Measurements from ENCODE around the gene CLCN6. TPM values are rescaled to one million over a fixed set of nuclear protein-coding genes. Genes with fewer than 3 reads are reported as not detected.

The CLCN6 gene
- total and polyA plus RNA-seq, 2 donors (not counting 1 experiment from before 2014, with no cell fraction given), result 15.3 to 19.3 TPM

DNA sequence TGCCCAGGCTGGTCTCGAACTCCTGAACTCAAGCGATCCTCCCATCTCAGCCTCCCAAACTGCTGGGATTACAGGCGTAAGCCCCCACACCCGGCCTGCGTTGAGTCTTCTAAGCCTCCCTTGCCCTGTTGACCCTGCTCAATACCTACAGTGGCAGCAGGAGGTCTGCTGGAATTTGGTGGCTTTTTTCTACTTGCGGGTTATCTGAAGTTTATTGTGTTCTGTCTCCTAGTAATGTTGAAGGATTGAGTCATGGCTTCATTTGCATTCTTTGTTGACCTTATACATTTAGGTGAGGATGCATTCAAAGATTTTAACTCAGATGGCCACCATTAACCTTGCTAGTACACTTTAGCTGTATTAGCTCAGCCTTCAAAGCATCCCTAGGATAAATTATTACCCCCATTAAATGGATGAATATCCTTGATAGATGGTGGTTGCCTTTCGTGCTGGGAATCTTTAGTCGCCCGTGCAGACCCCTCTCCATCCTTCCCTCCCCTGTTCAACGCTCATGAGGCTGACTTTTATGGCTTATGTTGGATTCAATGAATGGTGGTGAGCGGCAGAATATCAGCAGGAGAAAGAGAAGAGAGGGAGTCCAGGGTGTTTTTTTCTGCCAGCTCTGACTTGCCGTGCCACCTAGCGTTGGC, 62.5 kb downstream of the CLCN6 start:
- H3K27me3 ChIP-seq (ENCODE audit: control insufficient read depth, insufficient read depth, low read length), result peaks cover 3% of the 10 kb centered on the region
- H3K9ac ChIP-seq (ENCODE audit: insufficient read depth, low read length), result no peak overlapping the region
- H3K27ac ChIP-seq (ENCODE audit: insufficient read depth, low read length), result no peak overlapping the region
- H3K9me3 ChIP-seq (ENCODE audit: control insufficient read depth, insufficient read depth, low read depth, low read length), result no peaks in the 10 kb centered on the region
- H3K4me1 ChIP-seq (ENCODE audit: control insufficient read depth, extremely low read depth, insufficient read depth, low read length), result no peaks in the 10 kb centered on the region
- no peak overlapping the region for H3K4me2 ChIP-seq (ENCODE audit: extremely low read depth, insufficient read depth, low read length)
- H3K79me2 ChIP-seq (ENCODE audit: control insufficient read depth, insufficient read depth, low read length), result no peaks in the 10 kb centered on the region
- H2AFZ ChIP-seq (ENCODE audit: low read length), result no peak overlapping the region
- TF ChIP-seq EZH2 (IDR thresholded peaks at IDR 0.05; ENCODE audit: low read length, missing control alignments), result no peak
- TF ChIP-seq, protein P1, sequence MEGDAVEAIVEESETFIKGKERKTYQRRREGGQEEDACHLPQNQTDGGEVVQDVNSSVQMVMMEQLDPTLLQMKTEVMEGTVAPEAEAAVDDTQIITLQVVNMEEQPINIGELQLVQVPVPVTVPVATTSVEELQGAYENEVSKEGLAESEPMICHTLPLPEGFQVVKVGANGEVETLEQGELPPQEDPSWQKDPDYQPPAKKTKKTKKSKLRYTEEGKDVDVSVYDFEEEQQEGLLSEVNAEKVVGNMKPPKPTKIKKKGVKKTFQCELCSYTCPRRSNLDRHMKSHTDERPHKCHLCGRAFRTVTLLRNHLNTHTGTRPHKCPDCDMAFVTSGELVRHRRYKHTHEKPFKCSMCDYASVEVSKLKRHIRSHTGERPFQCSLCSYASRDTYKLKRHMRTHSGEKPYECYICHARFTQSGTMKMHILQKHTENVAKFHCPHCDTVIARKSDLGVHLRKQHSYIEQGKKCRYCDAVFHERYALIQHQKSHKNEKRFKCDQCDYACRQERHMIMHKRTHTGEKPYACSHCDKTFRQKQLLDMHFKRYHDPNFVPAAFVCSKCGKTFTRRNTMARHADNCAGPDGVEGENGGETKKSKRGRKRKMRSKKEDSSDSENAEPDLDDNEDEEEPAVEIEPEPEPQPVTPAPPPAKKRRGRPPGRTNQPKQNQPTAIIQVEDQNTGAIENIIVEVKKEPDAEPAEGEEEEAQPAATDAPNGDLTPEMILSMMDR (conservative IDR thresholded peaks at IDR 0.05 in 1 of 2, IDR thresholded peaks at IDR 0.05 in 1 of 2; ENCODE audit: low read depth in 1 of 2, low read length in 2 of 2), result no peak
- no peaks in the 10 kb centered on the region for H3K36me3 ChIP-seq (ENCODE audit: control insufficient read depth, insufficient read depth, low read length)
- no peak overlapping the region for H3K4me3 ChIP-seq (replicated peaks in 1 of 4; ENCODE audit: control extremely low read depth in 1 of 4, insufficient read depth in 1 of 4, low read depth in 3 of 4, low read length in 4 of 4)
- DNase-seq (ENCODE audit: low read depth in 2 of 2), result no peak
- no peaks in the 10 kb centered on the region for H4K20me1 ChIP-seq (ENCODE audit: control insufficient read depth, extremely low read depth, insufficient read depth, low read length)

DNA sequence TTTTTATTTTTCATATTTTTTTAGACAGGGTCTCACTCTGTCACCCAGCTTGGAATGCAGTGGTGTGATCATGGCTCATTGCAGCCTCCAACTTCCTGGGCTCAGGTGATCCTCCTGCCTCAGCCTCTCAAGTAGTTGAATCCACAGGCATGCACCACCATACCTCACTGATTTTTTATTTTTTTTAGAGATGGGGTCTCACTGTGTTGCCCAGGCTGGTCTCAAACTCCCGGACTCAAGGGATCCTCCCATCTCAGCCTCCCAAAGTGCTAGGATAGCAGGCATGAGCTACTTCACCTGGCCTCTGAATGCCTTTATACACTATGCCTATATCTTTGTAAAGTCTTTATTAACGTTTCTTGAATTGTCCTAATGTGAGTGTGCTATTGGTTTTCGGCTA, 63.1 kb downstream of the CLCN6 start:
- no peak overlapping the region for H2AFZ ChIP-seq (ENCODE audit: low read length)
- TF ChIP-seq, protein P1 (conservative IDR thresholded peaks at IDR 0.05 in 1 of 2, IDR thresholded peaks at IDR 0.05 in 1 of 2; ENCODE audit: low read depth in 1 of 2, low read length in 2 of 2), result no peak
- no peak for TF ChIP-seq EZH2 (IDR thresholded peaks at IDR 0.05; ENCODE audit: low read length, missing control alignments)
- no peaks in the 10 kb centered on the region for H3K4me1 ChIP-seq (ENCODE audit: control insufficient read depth, extremely low read depth, insufficient read depth, low read length)
- no peak overlapping the region for H3K9ac ChIP-seq (ENCODE audit: insufficient read depth, low read length)
- DNase-seq (ENCODE audit: low read depth in 2 of 2), result no peak
- H3K9me3 ChIP-seq (ENCODE audit: control insufficient read depth, insufficient read depth, low read depth, low read length), result no peaks in the 10 kb centered on the region
- H3K36me3 ChIP-seq (ENCODE audit: control insufficient read depth, insufficient read depth, low read length), result no peaks in the 10 kb centered on the region
- no peaks in the 10 kb centered on the region for H4K20me1 ChIP-seq (ENCODE audit: control insufficient read depth, extremely low read depth, insufficient read depth, low read length)
- no peaks in the 10 kb centered on the region for H3K79me2 ChIP-seq (ENCODE audit: control insufficient read depth, insufficient read depth, low read length)
- no peak overlapping the region for H3K27ac ChIP-seq (ENCODE audit: insufficient read depth, low read length)
- no peak overlapping the region for H3K4me2 ChIP-seq (ENCODE audit: extremely low read depth, insufficient read depth, low read length)
- H3K27me3 ChIP-seq (ENCODE audit: control insufficient read depth, insufficient read depth, low read length), result peaks cover 5% of the 10 kb centered on the region
- H3K4me3 ChIP-seq (replicated peaks in 1 of 4; ENCODE audit: control extremely low read depth in 1 of 4, insufficient read depth in 1 of 4, low read depth in 3 of 4, low read length in 4 of 4), result no peak overlapping the region

DNA sequence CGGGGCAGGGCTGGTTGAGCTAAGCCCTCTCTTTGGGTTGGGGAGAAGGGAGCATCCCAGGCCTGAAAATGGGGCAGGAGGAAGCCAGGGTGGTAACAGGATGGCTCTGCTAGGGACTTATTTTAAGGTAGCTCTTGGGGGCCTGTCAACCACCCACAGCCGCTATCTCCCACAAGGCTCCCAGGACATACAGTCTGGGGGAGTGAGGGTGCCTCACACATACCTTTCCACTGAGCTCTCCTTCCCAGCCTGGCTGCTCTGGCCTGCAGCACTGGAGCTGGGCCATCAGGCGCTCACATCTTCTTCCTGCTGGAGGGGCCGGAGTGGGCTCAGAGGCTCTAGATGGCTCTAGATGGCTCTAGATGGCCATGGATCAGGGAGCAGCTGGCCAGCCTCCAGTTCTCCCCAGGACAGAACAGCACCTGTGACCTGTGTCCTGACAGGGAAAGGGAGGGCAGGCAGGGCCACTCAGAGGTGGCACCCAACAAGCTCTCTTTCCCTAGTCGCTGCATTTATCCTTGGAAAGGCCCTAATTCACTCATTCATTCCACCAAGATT, 63.7 kb downstream of the CLCN6 start:
- H3K9me3 ChIP-seq (ENCODE audit: control insufficient read depth, insufficient read depth, low read depth, low read length), result no peaks in the 10 kb centered on the region
- no peaks in the 10 kb centered on the region for H3K36me3 ChIP-seq (ENCODE audit: control insufficient read depth, insufficient read depth, low read length)
- H3K79me2 ChIP-seq (ENCODE audit: control insufficient read depth, insufficient read depth, low read length), result no peaks in the 10 kb centered on the region
- TF ChIP-seq, protein P1 (conservative IDR thresholded peaks at IDR 0.05 in 1 of 2, IDR thresholded peaks at IDR 0.05 in 1 of 2; ENCODE audit: low read depth in 1 of 2, low read length in 2 of 2), result no peak
- no peak for TF ChIP-seq EZH2 (IDR thresholded peaks at IDR 0.05; ENCODE audit: low read length, missing control alignments)
- no peaks in the 10 kb centered on the region for H3K4me1 ChIP-seq (ENCODE audit: control insufficient read depth, extremely low read depth, insufficient read depth, low read length)
- no peak for DNase-seq (ENCODE audit: low read depth in 2 of 2)
- H3K27ac ChIP-seq (ENCODE audit: insufficient read depth, low read length), result no peak overlapping the region
- H3K27me3 ChIP-seq (ENCODE audit: control insufficient read depth, insufficient read depth, low read length), result peaks cover 9% of the 10 kb centered on the region
- no peak overlapping the region for H2AFZ ChIP-seq (ENCODE audit: low read length)
- no peaks in the 10 kb centered on the region for H4K20me1 ChIP-seq (ENCODE audit: control insufficient read depth, extremely low read depth, insufficient read depth, low read length)
- H3K9ac ChIP-seq (ENCODE audit: insufficient read depth, low read length), result no peak overlapping the region
- no peak overlapping the region for H3K4me3 ChIP-seq (replicated peaks in 1 of 4; ENCODE audit: control extremely low read depth in 1 of 4, insufficient read depth in 1 of 4, low read depth in 3 of 4, low read length in 4 of 4)
- H3K4me2 ChIP-seq (ENCODE audit: extremely low read depth, insufficient read depth, low read length), result no peak overlapping the region

Measured in fibroblast of lung (primary cell).